ENCODE results near the gene HOXA10. TPM values are rescaled to one million over a fixed set of nuclear protein-coding genes. Genes with fewer than 3 reads are reported as not detected.

The HOXA10 gene
- total RNA-seq, 4 donors from 2014 or later, result 4.7 to 8.9 (median 6.0) TPM

GRCh38 chr7:27140126-27140857 lies 33.8 kb downstream of the HOXA10 start:
- Histone ChIP-seq H3K27ac (peak overlapping the region; percentile 52), H3K4me1 (peaks cover 43% of the 10 kb centered on the region), H3K36me3 (peaks cover 11% of the 10 kb centered on the region), H3K9me3 (no peaks in the 10 kb centered on the region), H3K4me3 (peak overlapping the region; percentile 28), H3K27me3 (no peaks in the 10 kb centered on the region)
- WGBS, result 82% methylated on average over 15 of the region's 15 CpGs
- no peak for DNase-seq (ENCODE audit: low spot score in 2 of 2)
- TF ChIP-seq CTCF (IDR thresholded peaks at IDR 0.05) (no peak), POLR2A (IDR thresholded peaks at IDR 0.05) (no peak), EP300 (IDR thresholded peaks at IDR 0.05) (no peak), POLR2AphosphoS5 (IDR thresholded peaks at IDR 0.05) (no peak)

- H3K9me3 ChIP-seq, result no peaks in the 10 kb centered on the region
- peak; percentile 61 to 80 for DNase-seq (ENCODE audit: low spot score in 2 of 2)
- TF ChIP-seq POLR2A (IDR thresholded peaks at IDR 0.05) (no peak), CTCF (IDR thresholded peaks at IDR 0.05) (no peak), EP300 (IDR thresholded peaks at IDR 0.05) (no peak), POLR2AphosphoS5 (IDR thresholded peaks at IDR 0.05) (no peak)
- peak overlapping the region; percentile 52 for H3K27ac ChIP-seq
- no peaks in the 10 kb centered on the region for H3K27me3 ChIP-seq
- H3K4me3 ChIP-seq, result peak overlapping the region; percentile 28
- 67% methylated on average over 41 of the region's 53 CpGs for WGBS
- peaks cover 4% of the 10 kb centered on the region for H3K36me3 ChIP-seq
- peaks cover 48% of the 10 kb centered on the region for H3K4me1 ChIP-seq
Observed at GRCh38 chr7:27139334-27140125, 34.6 kb downstream of the HOXA10 start.

GRCh38 chr7:27138985-27139333 lies 35.2 kb downstream of the HOXA10 start:
- Histone ChIP-seq H3K4me1 (peaks cover 50% of the 10 kb centered on the region), H3K9me3 (no peaks in the 10 kb centered on the region), H3K36me3 (no peaks in the 10 kb centered on the region), H3K4me3 (peak overlapping the region; percentile 28), H3K27me3 (no peaks in the 10 kb centered on the region), H3K27ac (peak overlapping the region; percentile 52)
- WGBS, result 78% methylated on average over 11 of the region's 11 CpGs
- TF ChIP-seq POLR2AphosphoS5 (IDR thresholded peaks at IDR 0.05) (no peak), EP300 (IDR thresholded peaks at IDR 0.05) (no peak), CTCF (IDR thresholded peaks at IDR 0.05) (no peak), POLR2A (IDR thresholded peaks at IDR 0.05) (no peak)
- no peak for DNase-seq (ENCODE audit: low spot score in 2 of 2)

- Histone ChIP-seq H3K4me1 (peaks cover 49% of the 10 kb centered on the region), H3K36me3 (no peaks in the 10 kb centered on the region), H3K27ac (peak overlapping the region; percentile 52), H3K4me3 (no peak overlapping the region), H3K27me3 (no peaks in the 10 kb centered on the region), H3K9me3 (no peaks in the 10 kb centered on the region)
- 95% methylated on average over 1 of the region's 1 CpG for WGBS
- no peak for TF ChIP-seq EP300 (IDR thresholded peaks at IDR 0.05)
- TF ChIP-seq POLR2A (IDR thresholded peaks at IDR 0.05), result no peak
- TF ChIP-seq CTCF (IDR thresholded peaks at IDR 0.05), result no peak
- TF ChIP-seq POLR2AphosphoS5 (IDR thresholded peaks at IDR 0.05), result no peak
- DNase-seq (ENCODE audit: low spot score in 2 of 2), result no peak
Observed at GRCh38 chr7:27138472-27138871, 35.6 kb downstream of the HOXA10 start.

GRCh38 chr7:27137640-27138315 lies 36.3 kb downstream of the HOXA10 start:
- Histone ChIP-seq H3K27ac (peak overlapping the region; percentile 52), H3K4me3 (no peak overlapping the region), H3K36me3 (no peaks in the 10 kb centered on the region), H3K9me3 (no peaks in the 10 kb centered on the region), H3K27me3 (no peaks in the 10 kb centered on the region), H3K4me1 (peaks cover 49% of the 10 kb centered on the region)
- DNase-seq (ENCODE audit: low spot score in 2 of 2), result no peak
- 74% methylated on average over 2 of the region's 2 CpGs for WGBS
- TF ChIP-seq EP300 (IDR thresholded peaks at IDR 0.05) (no peak), POLR2A (IDR thresholded peaks at IDR 0.05) (no peak), POLR2AphosphoS5 (IDR thresholded peaks at IDR 0.05) (no peak), CTCF (IDR thresholded peaks at IDR 0.05) (no peak)
